GM19395 (cell line): ENCODE results near the gene TTC32.
A peak's percentile ranks its signal among the peaks of the same experiment; 100 is the strongest.
"Not testable (repeated sequence)": the region's sequence is repeated elsewhere in the genome, so short reads cannot be mapped to it uniquely, and the experiment has no call there.

Source experiments
- ATAC-seq: cut with Tn5 transposase; IDR thresholded peaks from one replicate; pipeline ENCODE4 v1.9.1; 2021; ENCODE audit warnings: mild to moderate bottlenecking, moderate library complexity; ENCODE audit not compliant: unreplicated experiment

The TTC32 gene

DNA sequence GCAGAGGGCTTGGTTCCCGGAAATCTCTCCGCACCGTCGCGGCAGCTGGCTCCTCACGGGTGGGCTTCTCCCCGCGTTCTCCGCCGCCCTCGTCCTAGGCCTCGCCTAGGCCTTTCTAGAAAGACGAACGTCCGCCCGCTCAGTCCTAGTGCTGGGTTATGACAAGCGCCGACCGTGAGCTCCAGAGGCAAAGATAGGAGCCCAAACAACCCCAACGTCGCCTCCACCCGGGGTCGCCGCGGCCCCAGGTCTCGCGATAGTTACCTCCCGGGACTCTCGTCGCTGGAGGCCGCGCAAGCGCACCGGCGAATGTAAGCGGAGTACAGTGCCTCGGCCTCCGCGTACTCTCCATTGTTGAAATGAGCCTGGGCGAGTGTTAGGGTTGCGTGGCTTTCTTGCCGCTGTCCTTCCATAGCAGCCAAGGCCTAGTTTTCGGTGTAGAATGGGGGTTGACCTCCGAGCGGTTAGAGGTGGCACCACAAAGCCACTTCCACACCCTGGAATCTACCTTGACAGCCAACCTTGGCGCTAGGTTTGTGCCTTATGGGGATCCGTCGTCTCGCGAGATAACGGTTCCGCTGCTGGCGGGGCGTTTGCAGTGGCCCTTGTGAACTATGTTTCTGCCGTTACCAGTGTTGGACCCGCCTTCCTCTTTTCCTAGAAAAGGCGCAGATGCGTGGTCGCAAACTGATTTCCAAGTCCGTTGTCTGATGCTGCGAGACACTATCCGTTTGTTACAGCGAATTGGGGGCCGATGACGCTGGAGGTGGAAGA, at the start of gene TTC32:
TTC32 (minus strand) TSS at position 542 of the 774 bp plus-strand sequence; CDS start at position 413, 129 bp downstream.
- ATAC-seq, result peak; percentile 86

- no peak for ATAC-seq
Measured at GRCh38 chr2:19949071-19949470, 47.3 kb upstream of the TTC32 start.

DNA sequence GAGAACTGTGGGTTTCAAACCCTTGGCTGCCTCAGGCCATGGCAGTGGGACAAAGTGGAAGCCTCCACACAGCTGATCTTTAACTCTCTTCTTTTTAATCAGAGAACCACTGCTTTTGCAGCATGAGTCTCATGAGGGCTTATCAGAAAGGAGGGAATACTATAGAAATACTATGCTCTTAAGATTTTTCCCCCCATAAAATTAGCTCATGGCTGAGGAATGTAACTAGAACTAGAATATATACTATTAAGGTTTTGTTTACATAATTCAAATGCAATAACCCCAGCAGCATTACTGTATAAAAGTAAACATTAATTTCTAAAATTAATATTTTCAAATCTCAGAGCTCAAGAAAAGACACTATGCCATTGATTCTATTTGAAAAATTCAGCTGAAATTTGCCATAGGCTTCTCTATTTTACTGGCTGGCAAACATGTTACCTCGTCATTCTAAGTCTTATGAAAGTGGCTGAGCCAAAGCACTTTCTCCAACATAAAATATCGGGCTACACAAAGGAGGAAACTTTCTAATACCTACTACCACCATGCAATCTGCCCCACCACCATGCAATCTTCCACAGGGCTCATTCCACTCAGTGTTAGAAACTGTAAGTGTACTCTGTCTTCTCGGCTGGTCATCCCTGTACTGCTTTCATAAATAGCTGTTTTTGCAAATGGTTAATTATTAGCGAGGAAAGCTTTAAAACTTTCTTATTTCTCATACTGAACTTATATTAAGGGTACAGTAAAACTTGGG, 45.6 kb upstream of the TTC32 start:
- ATAC-seq, result no peak

- ATAC-seq, result no peak
Measured at GRCh38 chr2:19944205-19944845, 42.5 kb upstream of the TTC32 start.

- ATAC-seq, result no peak
Measured at GRCh38 chr2:19943189-19943588, 41.4 kb upstream of the TTC32 start.

DNA sequence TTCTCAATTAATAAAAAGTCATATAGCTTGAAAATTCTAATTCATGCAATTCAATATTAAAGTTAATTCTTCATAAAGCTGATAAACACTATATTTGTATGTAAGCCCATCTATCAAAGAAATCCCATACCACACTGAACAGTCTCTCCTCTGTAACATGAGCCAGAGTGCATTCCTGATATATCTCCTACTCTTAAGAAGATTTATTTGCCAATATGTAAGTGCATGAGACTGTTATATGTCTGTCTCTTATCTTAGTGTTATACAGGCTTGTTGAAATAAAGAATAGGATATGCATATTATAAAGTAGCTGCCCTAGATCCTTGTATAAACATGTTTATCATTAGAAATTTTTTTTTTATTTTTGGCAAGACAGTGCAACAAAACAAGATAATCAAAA, 40.4 kb upstream of the TTC32 start:
- ATAC-seq, result no peak

DNA sequence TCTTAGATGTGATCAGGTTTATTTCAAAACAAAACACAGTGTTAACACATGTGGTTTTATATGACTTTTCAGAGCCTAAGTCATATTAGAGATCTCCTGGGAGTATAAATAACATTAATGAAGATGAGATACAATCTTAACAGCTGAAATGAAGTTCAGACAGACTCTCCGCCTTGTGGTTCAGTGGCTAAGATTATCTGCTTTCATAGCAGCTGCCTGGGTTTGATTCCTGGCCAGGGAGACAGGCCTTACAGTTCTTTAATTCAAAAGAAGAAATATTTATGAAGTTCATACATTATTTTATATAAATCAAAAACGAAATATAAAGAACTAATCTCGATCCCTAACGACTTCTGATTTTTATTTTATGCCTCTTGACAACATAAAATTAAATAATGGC, 35.2 kb upstream of the TTC32 start:
- ATAC-seq, result no peak

DNA sequence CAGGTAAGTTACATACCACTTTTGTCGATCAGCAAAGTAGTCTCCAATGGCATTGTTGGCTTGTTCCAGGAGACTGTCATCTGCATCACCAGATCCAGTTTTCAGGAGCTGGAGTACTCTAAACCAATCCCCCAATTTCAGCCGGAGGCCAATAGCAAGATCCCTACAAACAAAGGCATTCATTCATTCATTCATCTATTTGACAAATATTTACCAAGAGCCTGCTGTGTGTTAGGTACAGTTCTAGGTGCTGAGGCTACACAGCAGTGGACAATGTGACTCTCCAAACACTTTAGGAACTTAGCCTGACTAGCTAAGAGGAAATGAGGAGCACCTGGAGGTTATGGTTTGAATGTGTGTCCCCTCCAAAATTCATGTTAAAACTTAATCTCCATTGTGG, 34.4 kb upstream of the TTC32 start:
- no peak for ATAC-seq

- ATAC-seq, result peak; percentile 84
Measured at GRCh38 chr2:19933351-19933981, 31.7 kb upstream of the TTC32 start.

DNA sequence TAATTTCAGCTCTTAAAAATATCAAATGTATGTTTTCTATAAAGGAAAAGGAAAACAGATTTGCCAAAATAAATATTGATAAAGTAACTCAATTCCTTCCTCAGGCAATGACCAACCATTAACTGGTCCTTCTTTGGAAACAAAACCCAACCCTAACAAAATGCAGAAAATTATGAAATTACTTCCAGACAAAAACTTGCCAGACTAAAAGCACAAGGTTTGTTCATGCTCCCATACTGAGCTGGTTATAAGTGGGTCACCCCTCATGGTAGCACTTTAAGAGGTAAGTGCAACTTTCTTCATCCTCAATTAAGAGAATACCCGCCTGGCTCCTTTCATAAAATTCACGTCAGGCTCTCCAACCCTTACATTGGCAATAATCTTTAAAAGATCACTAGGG, 31.1 kb upstream of the TTC32 start:
- ATAC-seq, result peak; percentile 32

GRCh38 chr2:19929226-19929625, 27.4 kb upstream of the TTC32 start:
- ATAC-seq, result no peak

- not testable (repeated sequence) for ATAC-seq
Measured at GRCh38 chr2:19927816-19928215, 26.0 kb upstream of the TTC32 start.

DNA sequence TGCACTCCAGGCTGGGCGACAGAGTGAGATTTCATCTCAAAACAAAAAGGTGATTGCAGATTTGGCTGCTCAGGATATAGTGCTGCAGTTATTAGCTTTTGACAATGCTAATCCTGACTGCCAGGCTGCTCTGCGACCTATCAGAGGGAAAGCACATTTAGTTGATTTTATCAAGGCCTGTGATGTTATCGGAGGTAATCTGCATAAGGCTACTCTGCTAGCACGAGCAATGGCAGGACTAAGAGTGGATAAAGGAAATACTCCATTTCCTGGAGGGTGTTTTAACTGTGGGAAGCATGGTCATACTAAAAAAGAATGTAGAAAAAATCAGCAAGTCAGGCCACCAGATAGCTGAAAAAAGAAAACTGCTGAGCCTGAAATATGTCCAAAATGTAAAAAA, 22.7 kb upstream of the TTC32 start:
- ATAC-seq, result not testable (repeated sequence)

- ATAC-seq, result not testable (repeated sequence)
Measured at GRCh38 chr2:19922188-19922587, 20.4 kb upstream of the TTC32 start.

DNA sequence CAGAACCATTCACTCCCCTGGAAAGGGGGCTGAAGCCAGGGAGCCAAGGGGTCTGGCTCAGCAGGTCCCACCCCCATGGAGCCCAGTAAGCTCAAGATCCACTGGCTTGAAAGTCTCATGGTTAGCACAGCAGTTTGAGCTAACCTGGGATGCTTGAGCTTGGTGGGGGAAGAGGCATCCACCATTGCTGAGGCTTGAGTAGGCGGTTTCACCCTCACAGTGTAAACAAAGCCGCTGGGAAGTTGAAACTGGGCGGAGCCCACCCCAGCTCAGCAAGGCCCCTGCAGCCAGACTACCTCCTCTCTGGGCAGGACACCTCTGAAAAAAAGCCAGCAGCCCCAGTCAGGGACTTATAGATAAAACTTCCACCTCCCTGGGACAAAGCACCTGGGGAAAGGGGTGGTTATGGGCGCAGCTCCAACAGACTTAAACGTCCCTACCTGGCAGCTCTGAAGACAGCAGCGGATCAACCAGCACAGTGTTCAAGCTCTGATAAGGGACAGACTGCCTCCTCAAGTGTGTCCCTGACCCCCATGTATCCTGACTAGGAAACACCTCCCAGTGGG, 14.7 kb upstream of the TTC32 start:
- no peak for ATAC-seq

- no peak for ATAC-seq
Measured at GRCh38 chr2:19914266-19914975, 12.6 kb upstream of the TTC32 start.

DNA sequence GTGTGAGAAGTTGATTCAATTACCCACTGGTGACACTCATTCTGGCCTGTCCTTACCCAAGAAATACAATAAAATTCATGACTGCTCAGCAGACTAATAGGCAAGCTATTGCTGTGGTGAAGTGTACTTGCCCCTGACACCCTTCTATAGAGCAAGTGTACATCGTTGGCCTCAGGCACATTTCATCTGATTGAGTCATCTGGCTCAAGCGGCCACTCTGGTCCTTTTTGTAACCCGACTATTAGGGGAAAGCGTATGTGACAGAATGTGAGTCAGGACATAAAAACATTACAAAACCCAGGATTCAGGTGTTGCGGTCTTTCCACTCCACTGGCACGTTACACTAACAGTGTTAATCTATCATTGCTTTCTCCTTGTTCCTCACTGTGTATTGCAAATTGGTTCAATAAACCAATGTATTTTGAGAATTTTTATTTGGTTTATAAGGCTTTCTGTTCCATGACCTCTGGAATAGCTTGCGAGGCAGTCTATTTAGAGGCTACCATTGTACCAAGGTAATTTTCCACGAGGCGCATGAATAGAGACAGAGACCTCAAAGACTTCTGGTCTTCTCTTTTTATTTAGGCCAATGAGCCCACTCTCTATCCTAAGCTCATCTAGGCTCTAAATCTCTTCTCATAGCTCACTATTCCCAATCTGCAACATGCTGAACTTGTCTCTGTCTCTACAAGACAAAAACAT, 10.2 kb upstream of the TTC32 start:
- no peak for ATAC-seq

GRCh38 chr2:19902216-19902740, 495 bp upstream of the TTC32 start:
- ATAC-seq, result peak; percentile 15

DNA sequence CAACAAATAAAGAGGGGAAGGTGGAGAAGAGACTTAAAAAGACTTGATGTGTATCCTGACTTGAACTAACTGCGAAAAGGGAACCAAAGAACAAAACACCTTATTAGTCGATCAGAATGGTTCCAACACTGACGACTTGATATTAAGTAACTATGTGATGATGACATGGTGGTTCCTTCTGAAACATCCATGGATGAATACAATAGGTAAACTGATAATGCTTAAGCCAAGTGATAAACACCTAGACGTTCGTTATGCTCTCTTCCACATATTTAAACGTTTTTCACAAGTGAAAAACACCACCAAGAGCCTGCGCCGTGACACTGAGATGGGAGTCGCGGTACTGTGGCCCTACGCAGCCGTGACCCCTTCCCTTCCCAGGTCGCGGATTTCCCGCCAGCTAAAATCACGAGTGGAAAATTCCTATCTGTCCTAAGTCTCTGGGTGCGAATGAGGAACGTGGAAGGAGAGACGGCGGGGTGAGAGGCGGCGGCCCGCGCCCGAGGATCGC, 797 bp downstream of the TTC32 start:
- ATAC-seq, result peak; percentile 11
